ENCODE measurements around the gene FAM83D.

FAM83D gene, protein sequence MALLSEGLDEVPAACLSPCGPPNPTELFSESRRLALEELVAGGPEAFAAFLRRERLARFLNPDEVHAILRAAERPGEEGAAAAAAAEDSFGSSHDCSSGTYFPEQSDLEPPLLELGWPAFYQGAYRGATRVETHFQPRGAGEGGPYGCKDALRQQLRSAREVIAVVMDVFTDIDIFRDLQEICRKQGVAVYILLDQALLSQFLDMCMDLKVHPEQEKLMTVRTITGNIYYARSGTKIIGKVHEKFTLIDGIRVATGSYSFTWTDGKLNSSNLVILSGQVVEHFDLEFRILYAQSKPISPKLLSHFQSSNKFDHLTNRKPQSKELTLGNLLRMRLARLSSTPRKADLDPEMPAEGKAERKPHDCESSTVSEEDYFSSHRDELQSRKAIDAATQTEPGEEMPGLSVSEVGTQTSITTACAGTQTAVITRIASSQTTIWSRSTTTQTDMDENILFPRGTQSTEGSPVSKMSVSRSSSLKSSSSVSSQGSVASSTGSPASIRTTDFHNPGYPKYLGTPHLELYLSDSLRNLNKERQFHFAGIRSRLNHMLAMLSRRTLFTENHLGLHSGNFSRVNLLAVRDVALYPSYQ

DNA sequence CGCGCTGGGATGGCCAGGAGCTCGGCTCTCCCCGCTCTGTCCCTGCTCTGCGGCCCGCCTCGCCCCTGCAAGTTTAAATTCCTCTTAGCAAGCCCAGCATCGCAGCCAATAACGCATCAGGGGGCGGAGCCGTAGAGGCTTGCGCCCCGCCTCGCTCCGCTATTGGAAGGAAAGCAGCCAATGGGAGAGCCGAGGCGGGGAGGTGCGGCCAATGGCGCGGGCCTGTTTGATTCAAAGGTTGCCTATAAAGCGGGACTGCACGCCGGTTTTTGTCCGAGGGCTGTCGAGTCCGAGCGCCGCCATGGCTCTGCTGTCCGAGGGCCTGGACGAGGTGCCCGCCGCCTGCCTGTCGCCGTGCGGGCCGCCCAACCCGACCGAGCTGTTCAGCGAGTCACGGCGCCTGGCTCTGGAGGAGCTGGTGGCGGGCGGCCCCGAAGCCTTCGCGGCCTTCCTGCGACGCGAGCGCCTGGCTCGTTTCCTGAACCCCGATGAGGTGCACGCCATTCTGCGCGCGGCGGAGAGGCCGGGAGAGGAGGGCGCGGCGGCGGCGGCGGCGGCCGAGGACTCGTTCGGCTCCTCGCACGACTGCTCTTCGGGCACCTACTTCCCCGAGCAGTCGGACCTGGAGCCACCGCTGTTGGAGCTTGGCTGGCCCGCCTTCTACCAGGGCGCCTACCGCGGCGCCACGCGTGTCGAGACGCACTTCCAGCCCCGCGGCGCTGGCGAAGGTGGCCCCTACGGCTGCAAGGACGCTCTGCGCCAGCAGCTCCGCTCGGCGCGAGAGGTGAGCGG is at the start of gene FAM83D:
FAM83D (plus strand) TSS at position 276 of the 792 bp plus-strand sequence; CDS start at position 302, 26 bp downstream.
- TF ChIP-seq, protein P1, sequence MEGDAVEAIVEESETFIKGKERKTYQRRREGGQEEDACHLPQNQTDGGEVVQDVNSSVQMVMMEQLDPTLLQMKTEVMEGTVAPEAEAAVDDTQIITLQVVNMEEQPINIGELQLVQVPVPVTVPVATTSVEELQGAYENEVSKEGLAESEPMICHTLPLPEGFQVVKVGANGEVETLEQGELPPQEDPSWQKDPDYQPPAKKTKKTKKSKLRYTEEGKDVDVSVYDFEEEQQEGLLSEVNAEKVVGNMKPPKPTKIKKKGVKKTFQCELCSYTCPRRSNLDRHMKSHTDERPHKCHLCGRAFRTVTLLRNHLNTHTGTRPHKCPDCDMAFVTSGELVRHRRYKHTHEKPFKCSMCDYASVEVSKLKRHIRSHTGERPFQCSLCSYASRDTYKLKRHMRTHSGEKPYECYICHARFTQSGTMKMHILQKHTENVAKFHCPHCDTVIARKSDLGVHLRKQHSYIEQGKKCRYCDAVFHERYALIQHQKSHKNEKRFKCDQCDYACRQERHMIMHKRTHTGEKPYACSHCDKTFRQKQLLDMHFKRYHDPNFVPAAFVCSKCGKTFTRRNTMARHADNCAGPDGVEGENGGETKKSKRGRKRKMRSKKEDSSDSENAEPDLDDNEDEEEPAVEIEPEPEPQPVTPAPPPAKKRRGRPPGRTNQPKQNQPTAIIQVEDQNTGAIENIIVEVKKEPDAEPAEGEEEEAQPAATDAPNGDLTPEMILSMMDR (IDR thresholded peaks at IDR 0.05; ENCODE audit: extremely low read depth, insufficient read depth, missing control alignments), result no peak
- in situ Hi-C loops (cut with MboI; ENCODE audit: low pct_unique_long_range_greater_than_20kb, low sequenced_read_pairs, unreplicated experiment), result loop anchor here (10.0 kb wide), 1 partner anchor 118 kb away; no protein-coding TSS in a partner anchor
- DNase-seq (ENCODE audit: low spot score), result peak; percentile 100

DNA sequence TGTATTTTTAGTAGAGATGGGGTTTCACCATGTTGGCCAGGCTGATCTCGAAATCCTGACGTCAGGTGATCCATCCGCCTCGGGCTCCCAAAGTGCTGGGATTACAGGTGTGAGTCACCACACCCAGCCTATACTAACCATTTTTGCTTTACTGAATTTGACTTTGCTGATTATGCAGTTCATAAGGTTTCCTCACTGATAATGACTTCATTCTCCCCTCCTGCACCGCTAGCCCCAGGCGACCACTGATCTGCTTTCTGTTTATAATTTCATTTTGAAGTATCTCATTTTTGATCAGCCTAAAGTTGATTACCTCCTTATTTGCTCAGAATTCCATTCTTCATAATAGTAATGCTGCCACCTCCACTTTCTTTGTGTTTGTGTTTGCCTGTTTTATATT is 48.7 kb upstream of the FAM83D start:
- DNase-seq (ENCODE audit: low spot score), result no peak
- TF ChIP-seq, protein P1 (IDR thresholded peaks at IDR 0.05; ENCODE audit: extremely low read depth, insufficient read depth, missing control alignments), result no peak
- in situ Hi-C loops (cut with MboI; ENCODE audit: low pct_unique_long_range_greater_than_20kb, low sequenced_read_pairs, unreplicated experiment), result no loop called here

DNA sequence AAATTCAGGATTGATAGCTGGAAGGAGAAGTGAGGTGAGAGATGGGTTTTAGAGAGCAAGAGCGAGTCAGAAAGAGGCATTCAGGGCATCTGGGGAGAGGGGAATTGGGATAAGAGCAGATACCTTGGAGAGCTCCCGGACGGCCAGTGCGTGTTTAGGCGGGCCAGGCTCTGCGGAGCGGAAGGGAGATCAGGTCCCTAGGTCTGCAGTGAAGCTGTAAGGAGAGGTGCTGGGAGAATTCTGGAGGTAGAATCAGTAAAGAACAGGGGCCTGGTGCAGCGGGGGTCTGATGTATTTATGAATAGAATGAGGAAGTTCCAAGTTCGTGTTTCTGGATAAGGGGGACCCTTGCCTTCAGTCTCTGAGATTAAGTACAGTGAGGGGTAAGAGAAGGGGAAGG is 47.4 kb upstream of the FAM83D start:
- DNase-seq (ENCODE audit: low spot score), result no peak
- in situ Hi-C loops (cut with MboI; ENCODE audit: low pct_unique_long_range_greater_than_20kb, low sequenced_read_pairs, unreplicated experiment), result no loop called here
- TF ChIP-seq, protein P1 (IDR thresholded peaks at IDR 0.05; ENCODE audit: extremely low read depth, insufficient read depth, missing control alignments), result no peak

DNA sequence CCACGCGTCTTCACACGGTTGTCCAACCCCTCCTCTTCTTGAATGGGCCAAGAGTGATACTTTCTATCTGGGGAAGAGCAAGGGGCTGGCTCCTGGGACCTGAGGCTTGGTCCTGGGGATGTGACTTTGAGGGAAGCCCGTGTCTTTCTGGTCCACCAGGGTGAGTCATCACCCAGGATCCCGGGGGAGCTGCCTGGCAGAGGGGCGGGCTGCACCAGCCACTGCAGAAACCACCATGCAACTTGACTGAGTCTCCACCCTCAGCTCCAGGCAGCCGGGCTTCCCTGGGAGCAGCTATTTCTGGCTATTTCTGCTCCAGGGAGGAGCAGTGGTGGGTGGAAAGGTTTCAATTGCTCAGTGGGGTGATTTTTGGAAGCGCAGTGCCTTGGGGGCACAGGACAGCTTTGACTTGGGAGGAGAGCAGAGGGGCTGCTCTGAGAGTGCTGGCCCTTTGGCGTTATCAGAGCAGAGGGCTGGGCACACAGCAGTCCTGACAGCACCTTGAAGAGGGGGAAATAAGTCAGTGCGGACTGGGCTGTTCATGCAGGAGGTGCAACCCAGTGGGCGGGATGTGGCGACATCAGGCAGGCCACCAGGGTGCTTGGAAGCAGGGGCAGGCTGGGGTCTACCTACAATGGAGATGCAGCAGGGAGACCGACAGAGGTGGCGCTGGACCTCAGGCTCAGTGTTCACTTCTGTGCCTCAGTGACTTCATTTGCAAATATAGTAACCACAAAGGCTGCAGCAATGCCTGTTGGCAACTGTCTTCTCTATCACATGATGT is 45.1 kb upstream of the FAM83D start:
- in situ Hi-C loops (cut with MboI; ENCODE audit: low pct_unique_long_range_greater_than_20kb, low sequenced_read_pairs, unreplicated experiment), result no loop called here
- TF ChIP-seq, protein P1 (IDR thresholded peaks at IDR 0.05; ENCODE audit: extremely low read depth, insufficient read depth, missing control alignments), result peak; percentile 22
- no peak for DNase-seq (ENCODE audit: low spot score)

DNA sequence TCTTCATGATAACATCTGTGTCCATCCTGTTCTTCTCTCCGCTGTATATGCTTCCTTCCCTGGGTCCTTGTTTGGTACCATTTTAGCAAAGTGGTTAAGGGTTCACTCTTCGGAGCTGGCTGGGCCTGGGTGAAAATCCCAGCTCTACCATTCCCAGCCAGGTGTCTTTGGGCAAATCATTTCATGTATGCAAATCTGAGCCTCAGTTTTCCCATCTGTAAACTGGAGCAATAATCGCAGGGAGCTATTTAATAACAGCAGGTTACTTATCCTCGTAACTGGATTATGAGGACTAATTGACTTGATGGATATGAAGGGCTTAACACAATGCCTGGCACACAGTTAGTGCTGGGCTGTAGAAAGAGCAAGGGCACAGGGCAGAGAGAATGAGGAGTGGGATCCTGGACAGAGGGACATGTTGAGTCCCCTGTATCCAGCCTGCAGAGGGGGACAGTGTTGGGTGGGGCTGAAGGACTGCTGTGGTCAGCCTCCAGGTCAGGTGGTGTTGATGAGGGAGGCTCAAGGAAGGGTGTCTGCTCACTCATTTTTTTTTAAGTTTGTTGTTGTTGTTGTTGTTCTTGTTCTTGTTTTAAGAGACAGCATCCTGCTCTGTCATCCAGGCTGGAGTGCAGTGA is 44.3 kb upstream of the FAM83D start:
- in situ Hi-C loops (cut with MboI; ENCODE audit: low pct_unique_long_range_greater_than_20kb, low sequenced_read_pairs, unreplicated experiment), result no loop called here
- TF ChIP-seq, protein P1 (IDR thresholded peaks at IDR 0.05; ENCODE audit: extremely low read depth, insufficient read depth, missing control alignments), result no peak
- no peak for DNase-seq (ENCODE audit: low spot score)

Measured in GM13977 (cell line).